ENCODE results near the gene TMEM121. TPM values are rescaled to one million over a fixed set of nuclear protein-coding genes. Genes with fewer than 3 reads are reported as not detected.
"Not testable (repeated sequence)": the region's sequence is repeated elsewhere in the genome, so short reads cannot be mapped to it uniquely, and the experiment has no call there.

The TMEM121 gene
- polyA plus RNA-seq, 4 donors: 2.6 to 5.7 (median 2.7) TPM

GRCh38 chr14:105541218-105541875, 15.0 kb downstream of the TMEM121 start:
- DNase-seq (ENCODE audit: low read depth in 4 of 4, low spot score in 3 of 4): no peak

GRCh38 chr14:105545676-105546075, 19.3 kb downstream of the TMEM121 start:
- DNase-seq (ENCODE audit: low read depth in 4 of 4, low spot score in 3 of 4): not testable (repeated sequence)

- DNase-seq (ENCODE audit: low read depth in 4 of 4, low spot score in 3 of 4): not testable (repeated sequence)
Measured at GRCh38 chr14:105546410-105546809, 20.0 kb downstream of the TMEM121 start.

GRCh38 chr14:105547072-105547471, 20.7 kb downstream of the TMEM121 start:
- not testable (repeated sequence) for DNase-seq (ENCODE audit: low read depth in 4 of 4, low spot score in 3 of 4)

GRCh38 chr14:105547741-105548169, 21.4 kb downstream of the TMEM121 start:
- DNase-seq (ENCODE audit: low read depth in 4 of 4, low spot score in 3 of 4): no peak

GRCh38 chr14:105549481-105549880, 23.1 kb downstream of the TMEM121 start:
- DNase-seq (ENCODE audit: low read depth in 4 of 4, low spot score in 3 of 4): no peak

- no peak for DNase-seq (ENCODE audit: low read depth in 4 of 4, low spot score in 3 of 4)
Measured at GRCh38 chr14:105554022-105554421, 27.6 kb downstream of the TMEM121 start.

- DNase-seq (ENCODE audit: low read depth in 4 of 4, low spot score in 3 of 4): no peak
Measured at GRCh38 chr14:105554523-105554922, 28.1 kb downstream of the TMEM121 start.

GRCh38 chr14:105557671-105558070, 31.3 kb downstream of the TMEM121 start:
- DNase-seq (ENCODE audit: low read depth in 4 of 4, low spot score in 3 of 4): not testable (repeated sequence)

GRCh38 chr14:105558449-105559154, 32.2 kb downstream of the TMEM121 start:
- DNase-seq (ENCODE audit: low read depth in 4 of 4, low spot score in 3 of 4): not testable (repeated sequence)

GRCh38 chr14:105559384-105560047, 33.1 kb downstream of the TMEM121 start:
- DNase-seq (ENCODE audit: low read depth in 4 of 4, low spot score in 3 of 4): not testable (repeated sequence)

GRCh38 chr14:105560048-105560669, 33.8 kb downstream of the TMEM121 start:
- DNase-seq (ENCODE audit: low read depth in 4 of 4, low spot score in 3 of 4): not testable (repeated sequence)

- not testable (repeated sequence) for DNase-seq (ENCODE audit: low read depth in 4 of 4, low spot score in 3 of 4)
Measured at GRCh38 chr14:105561345-105561744, 35.0 kb downstream of the TMEM121 start.

GRCh38 chr14:105562713-105563346, 36.4 kb downstream of the TMEM121 start:
- DNase-seq (ENCODE audit: low read depth in 4 of 4, low spot score in 3 of 4): no peak

GRCh38 chr14:105563347-105563737, 37.0 kb downstream of the TMEM121 start:
- DNase-seq (ENCODE audit: low read depth in 4 of 4, low spot score in 3 of 4): no peak

- not testable (repeated sequence) for DNase-seq (ENCODE audit: low read depth in 4 of 4, low spot score in 3 of 4)
Measured at GRCh38 chr14:105564536-105564935, 38.2 kb downstream of the TMEM121 start.

- DNase-seq (ENCODE audit: low read depth in 4 of 4, low spot score in 3 of 4): not testable (repeated sequence)
Measured at GRCh38 chr14:105565185-105565919, 39.0 kb downstream of the TMEM121 start.

GRCh38 chr14:105566248-105567163, 40.1 kb downstream of the TMEM121 start:
- not testable (repeated sequence) for DNase-seq (ENCODE audit: low read depth in 4 of 4, low spot score in 3 of 4)
